Measurements from ENCODE around the gene AHCYL1.

DNA sequence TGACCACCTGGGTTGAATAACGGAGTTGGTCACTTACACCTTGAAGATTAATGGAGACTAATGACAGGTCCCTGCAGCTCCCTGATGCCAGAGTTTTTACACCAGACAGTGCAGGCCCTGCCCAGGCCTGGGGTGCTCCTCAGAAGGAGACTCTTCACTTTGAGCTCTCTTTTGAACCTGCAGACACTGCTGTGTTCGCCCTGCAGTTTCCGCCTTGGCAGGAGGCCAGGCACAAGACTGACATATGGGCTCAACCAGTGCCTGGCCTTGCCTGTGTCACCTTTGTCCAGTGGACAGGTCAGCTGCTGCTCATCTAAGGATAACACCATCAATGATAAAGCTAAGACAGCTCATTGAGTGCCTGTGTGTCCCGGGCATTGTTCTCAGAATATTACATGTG lies 55.1 kb downstream of the AHCYL1 start:
- TF ChIP-seq, protein P1, sequence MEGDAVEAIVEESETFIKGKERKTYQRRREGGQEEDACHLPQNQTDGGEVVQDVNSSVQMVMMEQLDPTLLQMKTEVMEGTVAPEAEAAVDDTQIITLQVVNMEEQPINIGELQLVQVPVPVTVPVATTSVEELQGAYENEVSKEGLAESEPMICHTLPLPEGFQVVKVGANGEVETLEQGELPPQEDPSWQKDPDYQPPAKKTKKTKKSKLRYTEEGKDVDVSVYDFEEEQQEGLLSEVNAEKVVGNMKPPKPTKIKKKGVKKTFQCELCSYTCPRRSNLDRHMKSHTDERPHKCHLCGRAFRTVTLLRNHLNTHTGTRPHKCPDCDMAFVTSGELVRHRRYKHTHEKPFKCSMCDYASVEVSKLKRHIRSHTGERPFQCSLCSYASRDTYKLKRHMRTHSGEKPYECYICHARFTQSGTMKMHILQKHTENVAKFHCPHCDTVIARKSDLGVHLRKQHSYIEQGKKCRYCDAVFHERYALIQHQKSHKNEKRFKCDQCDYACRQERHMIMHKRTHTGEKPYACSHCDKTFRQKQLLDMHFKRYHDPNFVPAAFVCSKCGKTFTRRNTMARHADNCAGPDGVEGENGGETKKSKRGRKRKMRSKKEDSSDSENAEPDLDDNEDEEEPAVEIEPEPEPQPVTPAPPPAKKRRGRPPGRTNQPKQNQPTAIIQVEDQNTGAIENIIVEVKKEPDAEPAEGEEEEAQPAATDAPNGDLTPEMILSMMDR (IDR thresholded peaks at IDR 0.05) = no peak
- TF ChIP-seq POLR2A (IDR thresholded peaks at IDR 0.05) = no peak
